ENCODE measurements around the gene ARL16. TPM values are rescaled to one million over a fixed set of nuclear protein-coding genes. Genes with fewer than 3 reads are reported as not detected.

The ARL16 gene
- total RNA-seq, 2 experiments from 2014 or later = 13.8 to 14.1 TPM

DNA sequence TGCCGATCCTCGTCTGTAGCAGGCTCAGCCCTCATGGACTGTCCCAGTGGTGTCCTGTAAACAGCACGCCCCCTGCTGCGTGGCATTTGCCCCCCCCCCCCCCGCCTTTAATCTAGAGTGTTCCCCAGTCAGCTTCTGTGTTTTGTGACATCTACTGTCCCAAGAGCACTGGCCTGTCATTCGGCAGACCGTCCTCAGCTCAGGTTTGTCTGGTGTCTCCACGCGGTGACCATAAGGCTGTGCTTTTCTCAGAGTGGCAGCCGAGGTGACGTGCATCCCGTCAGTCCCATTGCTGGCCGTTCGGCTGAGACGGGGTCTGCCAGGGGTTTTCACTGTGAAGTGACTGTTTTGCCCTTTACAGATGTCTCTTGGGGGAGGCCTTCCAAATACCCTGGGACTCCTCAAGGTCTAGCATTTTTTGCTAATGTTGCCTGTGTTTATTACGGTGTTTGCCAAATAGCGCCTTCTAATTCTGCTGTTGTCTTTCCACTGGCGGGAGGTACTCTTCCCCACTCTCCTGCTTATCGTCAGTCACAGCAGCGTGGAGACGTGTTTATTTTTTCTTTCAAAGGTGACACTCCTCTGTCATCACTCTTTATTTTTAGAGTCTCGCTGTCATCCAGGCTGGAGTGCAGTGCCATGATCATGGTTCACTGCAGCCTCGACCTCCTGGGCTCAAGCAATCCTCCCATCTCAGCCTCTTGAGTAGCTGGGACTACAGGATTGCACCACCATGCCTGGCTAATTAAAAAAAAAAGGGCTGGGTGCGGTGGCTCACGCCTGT is 13.9 kb upstream of the ARL16 start:
- H3K4me3 Mint-ChIP-seq = no peak overlapping the region
- peaks cover 18% of the 10 kb centered on the region for H3K4me1 Mint-ChIP-seq (ENCODE audit: low read depth)
- CTCF ChIA-PET = no interaction called here
- no peak for DNase-seq
- no peaks in the 10 kb centered on the region for H3K27me3 Mint-ChIP-seq (ENCODE audit: low read depth)
- H3K36me3 Mint-ChIP-seq (ENCODE audit: low read depth) = peaks cover 24% of the 10 kb centered on the region
- intact Hi-C loops (cut with micrococcal nuclease) = no loop called here
- H3K9me3 Mint-ChIP-seq = no peaks in the 10 kb centered on the region
- H3K27ac Mint-ChIP-seq = no peak overlapping the region

DNA sequence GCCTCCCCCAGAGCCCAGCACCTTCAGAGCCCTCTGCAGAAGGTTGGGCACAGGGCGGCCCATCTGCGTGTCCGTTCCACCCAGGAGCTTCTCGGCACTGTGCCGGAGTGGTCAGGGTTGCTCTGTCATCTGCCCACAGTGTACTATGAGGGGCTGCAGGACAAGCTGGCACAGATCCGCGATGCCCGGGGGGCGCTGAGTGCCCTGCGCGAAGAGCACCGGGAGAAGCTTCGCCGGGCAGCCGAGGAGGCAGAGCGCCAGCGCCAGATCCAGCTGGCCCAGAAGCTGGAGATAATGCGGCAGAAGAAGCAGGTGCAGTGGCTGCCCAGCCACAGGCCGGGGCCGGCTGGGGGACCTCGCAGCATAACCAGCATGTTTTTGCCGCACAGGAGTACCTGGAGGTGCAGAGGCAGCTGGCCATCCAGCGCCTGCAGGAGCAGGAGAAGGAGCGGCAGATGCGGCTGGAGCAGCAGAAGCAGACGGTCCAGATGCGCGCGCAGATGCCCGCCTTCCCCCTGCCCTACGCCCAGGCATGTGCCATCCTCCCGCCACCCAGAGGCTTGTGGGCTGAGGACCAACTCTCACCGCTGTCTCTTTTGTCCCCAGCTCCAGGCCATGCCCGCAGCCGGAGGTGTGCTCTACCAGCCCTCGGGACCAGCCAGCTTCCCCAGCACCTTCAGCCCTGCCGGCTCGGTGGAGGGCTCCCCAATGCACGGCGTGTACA is 12.8 kb upstream of the ARL16 start:
- H3K4me3 Mint-ChIP-seq = no peak overlapping the region
- H3K27me3 Mint-ChIP-seq (ENCODE audit: low read depth) = no peaks in the 10 kb centered on the region
- H3K4me1 Mint-ChIP-seq (ENCODE audit: low read depth) = peaks cover 8% of the 10 kb centered on the region
- DNase-seq = no peak
- no peaks in the 10 kb centered on the region for H3K9me3 Mint-ChIP-seq
- peaks cover 22% of the 10 kb centered on the region for H3K36me3 Mint-ChIP-seq (ENCODE audit: low read depth)
- intact Hi-C loops (cut with micrococcal nuclease) = no loop called here
- CTCF ChIA-PET = no interaction called here
- H3K27ac Mint-ChIP-seq = no peak overlapping the region

DNA sequence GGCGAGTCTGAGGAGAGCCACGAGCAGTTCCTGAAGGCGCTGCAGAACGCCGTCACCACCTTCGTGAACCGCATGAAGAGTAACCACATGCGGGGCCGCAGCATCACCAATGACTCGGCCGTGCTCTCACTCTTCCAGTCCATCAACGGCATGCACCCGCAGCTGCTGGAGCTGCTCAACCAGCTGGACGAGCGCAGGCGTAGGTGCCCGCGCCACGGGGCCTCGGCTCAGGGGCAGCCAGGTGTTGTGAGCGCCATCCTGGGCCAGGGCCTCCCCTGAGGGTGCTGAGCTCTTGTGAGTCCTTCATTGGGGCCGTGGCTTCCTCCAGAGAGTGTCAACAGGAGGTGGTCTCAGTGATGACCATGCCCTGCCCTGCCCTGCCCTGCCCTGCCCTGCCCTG is 12.2 kb upstream of the ARL16 start:
- CTCF ChIA-PET = no interaction called here
- intact Hi-C loops (cut with micrococcal nuclease) = no loop called here
- Mint-ChIP-seq H3K9me3 (no peaks in the 10 kb centered on the region), H3K36me3 (ENCODE audit: low read depth) (peaks cover 20% of the 10 kb centered on the region), H3K27ac (no peak overlapping the region), H3K4me1 (ENCODE audit: low read depth) (peaks cover 3% of the 10 kb centered on the region), H3K4me3 (no peak overlapping the region), H3K27me3 (ENCODE audit: low read depth) (no peaks in the 10 kb centered on the region)
- no peak for DNase-seq

DNA sequence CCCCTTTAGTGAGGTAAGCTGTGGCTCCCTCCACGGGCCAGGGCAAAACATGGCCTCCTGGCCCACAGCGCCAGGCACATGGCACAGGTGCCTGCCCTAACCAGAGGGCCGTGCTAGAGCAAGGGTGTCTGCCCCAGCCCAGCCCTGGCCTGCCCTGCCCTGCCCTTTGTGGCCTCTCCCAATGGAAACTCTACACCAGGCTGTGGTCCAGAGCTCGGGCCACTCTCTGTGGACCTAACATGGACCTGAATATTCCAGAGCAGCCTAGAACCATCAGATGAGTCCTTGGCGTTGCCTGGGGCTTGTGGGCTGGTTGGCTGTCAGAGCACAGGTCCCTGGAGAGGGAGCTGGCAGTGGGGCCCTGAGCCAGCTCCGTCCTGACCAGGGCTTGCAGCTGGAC is 11.6 kb upstream of the ARL16 start:
- H3K4me3 Mint-ChIP-seq = no peak overlapping the region
- no peaks in the 10 kb centered on the region for H3K4me1 Mint-ChIP-seq (ENCODE audit: low read depth)
- no peak for DNase-seq
- no peak overlapping the region for H3K27ac Mint-ChIP-seq
- intact Hi-C loops (cut with micrococcal nuclease) = no loop called here
- H3K9me3 Mint-ChIP-seq = no peaks in the 10 kb centered on the region
- H3K27me3 Mint-ChIP-seq (ENCODE audit: low read depth) = no peaks in the 10 kb centered on the region
- peaks cover 19% of the 10 kb centered on the region for H3K36me3 Mint-ChIP-seq (ENCODE audit: low read depth)
- CTCF ChIA-PET = no interaction called here

DNA sequence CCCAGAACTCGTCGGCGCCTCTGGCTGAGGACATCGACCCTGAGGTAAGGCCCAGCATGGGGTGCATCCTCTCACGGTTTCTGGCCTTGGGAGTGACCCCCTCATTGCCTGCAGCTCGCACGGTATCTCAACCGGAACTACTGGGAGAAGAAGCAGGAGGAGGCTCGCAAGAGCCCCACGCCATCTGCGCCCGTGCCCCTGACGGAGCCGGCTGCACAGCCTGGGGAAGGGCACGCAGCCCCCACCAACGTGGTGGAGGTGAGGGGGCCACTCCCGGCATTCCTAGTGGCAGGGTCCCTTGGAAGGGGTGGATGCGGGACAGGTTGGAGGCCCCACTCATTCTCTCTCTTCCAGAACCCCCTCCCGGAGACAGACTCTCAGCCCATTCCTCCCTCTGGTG is 11.2 kb upstream of the ARL16 start:
- Mint-ChIP-seq H3K27ac (no peak overlapping the region), H3K4me3 (no peak overlapping the region), H3K4me1 (ENCODE audit: low read depth) (no peaks in the 10 kb centered on the region), H3K27me3 (ENCODE audit: low read depth) (no peaks in the 10 kb centered on the region), H3K36me3 (ENCODE audit: low read depth) (peaks cover 20% of the 10 kb centered on the region), H3K9me3 (no peaks in the 10 kb centered on the region)
- CTCF ChIA-PET = no interaction called here
- DNase-seq = no peak
- intact Hi-C loops (cut with micrococcal nuclease) = no loop called here

DNA sequence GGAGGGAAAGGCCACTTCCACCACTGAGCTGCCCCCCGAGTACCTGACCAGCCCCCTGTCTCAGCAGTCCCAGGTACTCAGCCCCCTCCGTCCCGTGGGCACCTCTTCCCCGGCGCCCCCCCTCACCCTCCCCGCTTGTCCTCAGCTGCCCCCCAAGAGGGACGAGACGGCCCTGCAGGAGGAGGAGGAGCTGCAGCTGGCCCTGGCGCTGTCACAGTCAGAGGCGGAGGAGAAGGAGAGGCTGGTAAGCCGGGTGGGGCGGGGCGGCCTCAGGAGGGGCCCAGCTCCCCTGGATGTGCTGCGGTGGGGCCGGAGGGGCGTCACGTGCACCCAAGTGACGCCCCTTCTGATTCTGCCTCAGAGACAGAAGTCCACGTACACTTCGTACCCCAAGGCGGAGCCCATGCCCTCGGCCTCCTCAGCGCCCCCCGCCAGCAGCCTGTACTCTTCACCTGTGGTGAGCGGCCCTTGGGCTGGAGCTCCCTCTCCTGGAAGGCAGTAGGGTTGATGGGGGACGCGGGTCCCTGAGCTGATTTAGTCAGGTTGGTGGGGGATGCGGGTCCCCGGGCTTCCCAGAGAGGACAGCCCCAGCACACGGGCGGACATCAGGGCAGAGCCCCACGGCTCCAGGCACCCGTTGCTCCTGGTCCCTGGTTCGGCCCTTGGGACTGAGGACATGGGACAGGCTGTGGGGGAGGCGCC is 10.1 kb upstream of the ARL16 start:
- Mint-ChIP-seq H3K27ac (no peak overlapping the region), H3K9me3 (no peaks in the 10 kb centered on the region), H3K27me3 (ENCODE audit: low read depth) (no peaks in the 10 kb centered on the region), H3K4me1 (ENCODE audit: low read depth) (peaks cover 6% of the 10 kb centered on the region), H3K36me3 (ENCODE audit: low read depth) (peaks cover 26% of the 10 kb centered on the region), H3K4me3 (no peak overlapping the region)
- CTCF ChIA-PET = interaction anchor here (1.1 to 1.9 kb wide), 2 partner anchors 10 to 18 kb away, joined by 3 to 5 read pairs; partner anchors contain the start of genes ARL16 and HGS
- DNase-seq = no peak
- intact Hi-C loops (cut with micrococcal nuclease) = no loop called here

DNA sequence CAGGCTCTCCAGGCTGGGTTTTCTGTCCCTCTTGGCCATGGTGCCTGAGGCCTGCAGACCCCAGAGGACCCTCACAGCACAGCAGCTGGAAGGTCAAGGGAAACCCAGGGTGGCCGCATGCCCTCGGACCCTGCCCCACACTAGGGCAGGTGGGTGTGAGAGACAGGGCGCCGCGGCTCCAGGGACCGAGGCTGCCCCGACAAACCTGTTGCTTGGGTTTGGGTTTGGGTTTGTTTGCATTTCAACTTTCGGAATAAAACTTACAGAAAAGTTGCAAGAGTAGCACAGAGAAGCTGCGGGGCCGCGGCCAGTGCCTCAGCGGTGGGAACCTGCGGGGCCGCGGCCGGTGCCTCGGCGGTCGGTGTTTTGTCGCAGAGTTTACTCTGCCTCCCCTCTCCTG is 8.0 kb upstream of the ARL16 start:
- Mint-ChIP-seq H3K4me3 (no peak overlapping the region), H3K27ac (no peak overlapping the region), H3K36me3 (ENCODE audit: low read depth) (peaks cover 25% of the 10 kb centered on the region), H3K9me3 (no peaks in the 10 kb centered on the region), H3K27me3 (ENCODE audit: low read depth) (no peaks in the 10 kb centered on the region), H3K4me1 (ENCODE audit: low read depth) (peaks cover 16% of the 10 kb centered on the region)
- intact Hi-C loops (cut with micrococcal nuclease) = no loop called here
- no peak for DNase-seq
- CTCF ChIA-PET = interaction anchor here (1.9 kb wide), 1 partner anchor 8 kb away, joined by 5 read pairs; the partner anchor contains the start of genes ARL16 and HGS

DNA sequence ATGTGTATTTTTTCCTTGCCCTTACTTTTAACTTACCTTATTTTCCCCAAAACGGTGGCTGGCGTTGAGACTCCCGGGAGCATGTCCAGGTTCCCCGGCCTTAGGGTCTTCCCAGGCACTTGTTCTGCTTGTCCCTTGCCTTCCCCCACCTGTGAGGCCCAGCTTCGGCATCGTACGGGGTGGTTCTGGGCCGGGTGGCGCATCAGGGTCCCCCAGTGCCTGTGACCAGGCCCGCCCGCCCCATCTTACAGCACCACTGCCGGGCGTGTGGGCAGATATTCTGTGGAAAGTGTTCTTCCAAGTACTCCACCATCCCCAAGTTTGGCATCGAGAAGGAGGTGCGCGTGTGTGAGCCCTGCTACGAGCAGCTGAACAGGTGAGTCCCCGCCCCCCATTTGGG is 7.6 kb upstream of the ARL16 start:
- DNase-seq = no peak
- intact Hi-C loops (cut with micrococcal nuclease) = no loop called here
- H3K9me3 Mint-ChIP-seq = no peaks in the 10 kb centered on the region
- H3K4me3 Mint-ChIP-seq = no peak overlapping the region
- H3K4me1 Mint-ChIP-seq (ENCODE audit: low read depth) = peaks cover 18% of the 10 kb centered on the region
- no peak overlapping the region for H3K27ac Mint-ChIP-seq
- H3K27me3 Mint-ChIP-seq (ENCODE audit: low read depth) = no peaks in the 10 kb centered on the region
- CTCF ChIA-PET = no interaction called here
- H3K36me3 Mint-ChIP-seq (ENCODE audit: low read depth) = peaks cover 27% of the 10 kb centered on the region

DNA sequence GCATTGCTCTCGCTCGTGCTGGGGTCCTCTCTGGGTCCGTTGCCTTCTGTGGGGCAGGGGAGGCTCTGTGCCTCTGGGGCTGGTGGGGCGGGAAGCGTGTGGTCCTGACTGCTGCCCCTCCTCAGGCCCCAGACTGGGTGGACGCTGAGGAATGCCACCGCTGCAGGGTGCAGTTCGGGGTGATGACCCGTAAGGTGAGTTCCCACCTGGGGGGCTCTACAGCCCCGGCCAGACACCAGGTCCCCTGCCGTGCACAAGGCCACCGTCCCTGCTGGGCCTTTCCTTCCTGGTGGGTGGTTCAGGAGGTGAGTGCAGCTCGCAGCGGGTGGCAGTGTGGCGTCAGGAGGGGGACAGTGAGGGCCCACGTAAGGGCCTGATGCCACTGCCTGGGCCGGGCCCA is 7.0 kb upstream of the ARL16 start:
- intact Hi-C loops (cut with micrococcal nuclease) = no loop called here

DNA sequence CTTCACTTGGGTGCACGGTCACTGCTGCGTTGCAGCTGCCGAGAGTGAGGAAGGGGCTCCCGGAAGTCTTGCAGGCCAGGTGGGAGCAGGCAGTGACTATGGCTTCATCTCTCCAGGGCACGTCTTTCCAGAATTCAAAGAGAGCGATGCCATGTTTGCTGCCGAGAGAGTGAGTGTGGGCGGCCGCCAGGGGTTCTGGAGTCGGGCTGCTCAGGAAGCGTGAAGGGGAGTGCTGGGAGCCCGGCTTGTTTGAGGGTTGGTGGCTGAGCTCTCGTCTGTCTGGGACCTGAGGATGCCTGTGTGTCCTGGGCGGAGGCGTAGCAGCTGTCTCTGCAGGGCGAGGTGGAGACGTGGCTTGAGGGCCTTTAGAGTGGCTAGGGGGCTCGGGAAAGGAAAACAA is 6.5 kb upstream of the ARL16 start:
- peaks cover 27% of the 10 kb centered on the region for H3K4me1 Mint-ChIP-seq (ENCODE audit: low read depth)
- intact Hi-C loops (cut with micrococcal nuclease) = no loop called here

More for the DNA sequence above, 7.0 kb upstream of the ARL16 start:
- Mint-ChIP-seq H3K4me1 (ENCODE audit: low read depth) (peaks cover 22% of the 10 kb centered on the region), H3K36me3 (ENCODE audit: low read depth) (peaks cover 26% of the 10 kb centered on the region), H3K4me3 (no peak overlapping the region), H3K9me3 (no peaks in the 10 kb centered on the region), H3K27me3 (ENCODE audit: low read depth) (no peaks in the 10 kb centered on the region), H3K27ac (no peak overlapping the region)
- CTCF ChIA-PET = no interaction called here
- no peak for DNase-seq

DNA sequence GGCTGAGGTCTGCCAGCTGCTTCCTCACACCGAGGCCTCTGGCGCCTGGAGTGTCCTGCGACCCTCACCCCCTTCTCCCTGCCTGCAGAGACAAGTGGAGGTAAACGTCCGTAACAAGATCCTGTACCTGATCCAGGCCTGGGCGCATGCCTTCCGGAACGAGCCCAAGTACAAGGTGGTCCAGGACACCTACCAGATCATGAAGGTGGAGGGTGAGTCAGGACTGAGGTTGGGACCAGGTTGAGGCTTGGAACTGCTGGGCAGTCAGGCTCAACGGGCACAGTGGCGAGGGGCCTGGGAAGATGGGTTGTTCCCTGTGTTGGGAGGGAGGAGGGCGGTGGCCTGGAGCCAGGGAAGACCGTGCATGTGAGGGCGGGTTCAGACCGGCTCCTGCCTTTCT is 5.0 kb upstream of the ARL16 start:
- H3K4me3 Mint-ChIP-seq = no peak overlapping the region
- H3K4me1 Mint-ChIP-seq (ENCODE audit: low read depth) = peaks cover 35% of the 10 kb centered on the region
- no peak for DNase-seq
- no peak overlapping the region for H3K27ac Mint-ChIP-seq
- H3K27me3 Mint-ChIP-seq (ENCODE audit: low read depth) = no peaks in the 10 kb centered on the region
- intact Hi-C loops (cut with micrococcal nuclease) = no loop called here
- CTCF ChIA-PET = no interaction called here
- no peaks in the 10 kb centered on the region for H3K9me3 Mint-ChIP-seq
- peaks cover 31% of the 10 kb centered on the region for H3K36me3 Mint-ChIP-seq (ENCODE audit: low read depth)

More for the DNA sequence above, 6.5 kb upstream of the ARL16 start:
- Mint-ChIP-seq H3K27me3 (ENCODE audit: low read depth) (no peaks in the 10 kb centered on the region), H3K36me3 (ENCODE audit: low read depth) (peaks cover 26% of the 10 kb centered on the region), H3K27ac (no peak overlapping the region), H3K9me3 (no peaks in the 10 kb centered on the region), H3K4me3 (no peak overlapping the region)
- no peak for DNase-seq
- CTCF ChIA-PET = no interaction called here

DNA sequence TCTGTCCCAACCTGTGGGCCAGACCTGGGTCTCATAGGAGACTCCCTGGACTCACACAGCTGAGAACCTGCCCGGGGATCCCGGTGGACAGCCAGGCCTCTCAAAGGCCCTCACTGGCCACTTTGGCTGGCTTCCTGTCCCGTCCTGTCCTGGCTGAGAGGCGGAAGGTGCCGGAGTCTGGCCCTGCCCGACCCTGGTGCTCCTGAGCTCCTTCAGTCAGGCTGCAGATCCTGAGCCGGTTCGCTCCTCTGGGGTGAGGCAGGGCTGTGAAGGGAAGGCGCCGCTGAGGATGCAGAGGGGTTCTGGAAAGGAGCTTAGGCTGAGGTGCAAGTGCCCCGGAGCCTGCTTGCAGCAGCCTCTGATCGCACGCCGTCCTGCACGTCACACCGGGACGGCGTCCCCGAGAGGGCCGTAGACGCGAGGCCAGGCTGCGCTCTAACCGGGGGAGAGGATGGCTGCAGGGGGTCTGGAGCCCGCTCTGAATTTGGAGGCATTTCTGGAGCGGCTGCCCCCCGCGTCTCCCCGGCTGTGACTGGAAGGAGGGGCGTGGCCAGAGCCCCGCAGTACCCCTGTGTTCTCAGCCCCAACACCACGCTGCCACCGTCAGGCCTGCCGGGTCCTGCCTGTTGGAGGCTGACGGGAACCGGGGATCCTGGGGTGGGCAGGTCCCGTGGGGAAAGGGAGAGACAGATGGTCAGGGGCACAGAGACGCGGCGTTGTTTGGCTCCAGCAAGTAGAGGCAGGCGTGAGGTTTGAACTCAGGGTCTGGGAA is 4.4 kb upstream of the ARL16 start:
- Mint-ChIP-seq H3K4me3 (no peak overlapping the region), H3K36me3 (ENCODE audit: low read depth) (peaks cover 31% of the 10 kb centered on the region), H3K27ac (no peak overlapping the region), H3K4me1 (ENCODE audit: low read depth) (peaks cover 36% of the 10 kb centered on the region), H3K27me3 (ENCODE audit: low read depth) (no peaks in the 10 kb centered on the region), H3K9me3 (no peaks in the 10 kb centered on the region)
- intact Hi-C loops (cut with micrococcal nuclease) = no loop called here
- DNase-seq = no peak
- CTCF ChIA-PET = no interaction called here
